ENCODE results near the gene H2BK1.

- TF ChIP-seq MAX (IDR thresholded peaks at IDR 0.05; ENCODE audit: low read depth, low read length) (no peak), CTCF (IDR thresholded peaks at IDR 0.05; ENCODE audit: low read depth, low read length) (no peak), POLR2A (IDR thresholded peaks at IDR 0.05; ENCODE audit: extremely low read depth, insufficient read length) (no peak), MYC (IDR thresholded peaks at IDR 0.05; ENCODE audit: low read depth, low read length) (no peak)
Observed at GRCh38 chr7:151191544-151191943, 18.7 kb downstream of the H2BK1 start.
